Measurements from ENCODE around the gene NELFE.

NELFE gene

DNA sequence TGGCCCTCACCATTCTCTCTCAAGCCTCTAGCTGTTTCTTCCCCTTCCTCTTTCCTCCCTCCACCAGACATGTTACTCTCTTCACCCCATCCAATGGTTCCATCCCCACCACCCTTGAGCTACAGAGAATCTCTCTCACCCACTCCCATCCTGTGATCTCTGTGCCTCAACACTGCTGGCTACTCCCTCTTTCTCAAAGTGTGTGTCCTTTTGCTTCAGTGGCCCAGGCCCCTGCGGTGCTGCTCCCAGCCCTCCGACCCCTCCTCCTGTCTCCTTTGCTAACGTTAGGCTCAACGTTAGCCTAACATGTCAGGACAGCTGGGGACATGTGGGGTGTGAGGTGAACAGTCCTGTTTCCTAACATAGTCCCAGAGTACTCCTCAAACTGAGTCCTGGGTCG lies 5.9 kb downstream of the NELFE start:
- no peak for DNase-seq
- peaks cover 13% of the 10 kb centered on the region for H3K79me2 ChIP-seq (ENCODE audit: low read length)
- peaks cover 6% of the 10 kb centered on the region; the same call in 1 of the 2 replicates for H3K27me3 ChIP-seq (replicated peaks; ENCODE audit: insufficient read depth, low read length)
- H4K20me1 ChIP-seq (ENCODE audit: insufficient read depth, low read length), result no peaks in the 10 kb centered on the region
- H3K9ac ChIP-seq (ENCODE audit: low read length), result no peak overlapping the region
- peaks cover 5% of the 10 kb centered on the region for H3K4me1 ChIP-seq (ENCODE audit: low read length)
- no peaks in the 10 kb centered on the region for H3K9me2 ChIP-seq (replicated peaks; ENCODE audit: insufficient read depth, low read length)
- no peaks in the 10 kb centered on the region for H3F3A ChIP-seq (ENCODE audit: insufficient read depth, low read length)
- no peak overlapping the region for H3K4me3 ChIP-seq (ENCODE audit: low read length)
- no peak overlapping the region for H3K27ac ChIP-seq (ENCODE audit: low read length)
- H3K36me3 ChIP-seq (replicated peaks; ENCODE audit: insufficient read depth, low read length), result 0 out of 2 replicates have a peak, but pooled peaks cover 2% of the 10 kb centered on the region
- H2AFZ ChIP-seq (ENCODE audit: low read length), result no peak overlapping the region
- TF ChIP-seq EZH2 (optimal IDR thresholded peaks at IDR 0.05; ENCODE audit: low read depth, low read length), result no peak
- TF ChIP-seq EZH2phosphoT487 (IDR thresholded peaks at IDR 0.05; ENCODE audit: low read length), result no peak
- TF ChIP-seq, protein P1, sequence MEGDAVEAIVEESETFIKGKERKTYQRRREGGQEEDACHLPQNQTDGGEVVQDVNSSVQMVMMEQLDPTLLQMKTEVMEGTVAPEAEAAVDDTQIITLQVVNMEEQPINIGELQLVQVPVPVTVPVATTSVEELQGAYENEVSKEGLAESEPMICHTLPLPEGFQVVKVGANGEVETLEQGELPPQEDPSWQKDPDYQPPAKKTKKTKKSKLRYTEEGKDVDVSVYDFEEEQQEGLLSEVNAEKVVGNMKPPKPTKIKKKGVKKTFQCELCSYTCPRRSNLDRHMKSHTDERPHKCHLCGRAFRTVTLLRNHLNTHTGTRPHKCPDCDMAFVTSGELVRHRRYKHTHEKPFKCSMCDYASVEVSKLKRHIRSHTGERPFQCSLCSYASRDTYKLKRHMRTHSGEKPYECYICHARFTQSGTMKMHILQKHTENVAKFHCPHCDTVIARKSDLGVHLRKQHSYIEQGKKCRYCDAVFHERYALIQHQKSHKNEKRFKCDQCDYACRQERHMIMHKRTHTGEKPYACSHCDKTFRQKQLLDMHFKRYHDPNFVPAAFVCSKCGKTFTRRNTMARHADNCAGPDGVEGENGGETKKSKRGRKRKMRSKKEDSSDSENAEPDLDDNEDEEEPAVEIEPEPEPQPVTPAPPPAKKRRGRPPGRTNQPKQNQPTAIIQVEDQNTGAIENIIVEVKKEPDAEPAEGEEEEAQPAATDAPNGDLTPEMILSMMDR (IDR thresholded peaks at IDR 0.05; ENCODE audit: low read length), result no peak
- H3K9me3 ChIP-seq (replicated peaks; ENCODE audit: insufficient read depth, low read length), result no peaks in the 10 kb centered on the region
- no peak overlapping the region for H3K4me2 ChIP-seq (ENCODE audit: low read depth, low read length)

DNA sequence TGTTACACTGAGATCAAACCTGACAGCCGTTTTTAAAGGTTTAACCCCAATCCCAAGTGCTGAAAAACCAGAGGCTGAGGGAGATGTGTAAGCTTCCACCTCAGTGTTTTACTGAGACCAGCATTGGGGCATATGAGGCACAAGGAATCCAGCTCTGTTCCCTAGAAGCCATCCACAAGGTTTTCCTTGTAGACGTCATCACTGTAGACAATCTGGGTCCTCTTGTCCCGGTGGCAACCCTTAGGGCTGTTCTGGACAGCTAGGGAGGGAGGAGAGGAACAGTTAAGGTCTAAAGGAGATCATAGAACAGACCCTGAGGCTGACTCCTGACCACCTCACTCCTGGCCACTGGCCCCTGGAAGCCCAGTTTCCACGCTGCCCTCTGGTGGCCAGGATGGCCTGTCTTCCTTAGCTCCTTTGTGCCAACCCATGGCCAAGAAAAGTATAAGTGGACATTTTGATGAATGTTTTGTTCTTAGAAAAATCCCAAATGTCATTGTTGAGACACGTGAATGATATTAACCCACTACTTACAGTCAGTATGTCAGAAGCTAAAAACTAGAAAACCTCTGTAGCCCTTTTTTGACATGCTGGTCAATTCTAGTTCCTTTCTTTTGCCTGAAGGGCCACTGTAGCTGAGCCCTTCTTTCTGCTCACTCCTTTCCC lies 6.5 kb downstream of the NELFE start:
- 0 out of 2 replicates have a peak, but pooled peaks cover 2% of the 10 kb centered on the region for H3K36me3 ChIP-seq (replicated peaks; ENCODE audit: insufficient read depth, low read length)
- no peaks in the 10 kb centered on the region for H3K9me3 ChIP-seq (replicated peaks; ENCODE audit: insufficient read depth, low read length)
- no peaks in the 10 kb centered on the region for H3K9me2 ChIP-seq (replicated peaks; ENCODE audit: insufficient read depth, low read length)
- no peak for TF ChIP-seq EZH2 (optimal IDR thresholded peaks at IDR 0.05; ENCODE audit: low read depth, low read length)
- TF ChIP-seq, protein P1 (IDR thresholded peaks at IDR 0.05; ENCODE audit: low read length), result peak; percentile 60
- H3K4me1 ChIP-seq (ENCODE audit: low read length), result no peaks in the 10 kb centered on the region
- H2AFZ ChIP-seq (ENCODE audit: low read length), result no peak overlapping the region
- no peak overlapping the region for H3K4me3 ChIP-seq (ENCODE audit: low read length)
- H4K20me1 ChIP-seq (ENCODE audit: insufficient read depth, low read length), result no peaks in the 10 kb centered on the region
- H3K9ac ChIP-seq (ENCODE audit: low read length), result no peak overlapping the region
- H3K4me2 ChIP-seq (ENCODE audit: low read depth, low read length), result no peak overlapping the region
- DNase-seq, result no peak
- no peaks in the 10 kb centered on the region for H3F3A ChIP-seq (ENCODE audit: insufficient read depth, low read length)
- no peak overlapping the region for H3K27ac ChIP-seq (ENCODE audit: low read length)
- peaks cover 7% of the 10 kb centered on the region for H3K79me2 ChIP-seq (ENCODE audit: low read length)
- peaks cover 12% of the 10 kb centered on the region for H3K27me3 ChIP-seq (replicated peaks; ENCODE audit: insufficient read depth, low read length)

DNA sequence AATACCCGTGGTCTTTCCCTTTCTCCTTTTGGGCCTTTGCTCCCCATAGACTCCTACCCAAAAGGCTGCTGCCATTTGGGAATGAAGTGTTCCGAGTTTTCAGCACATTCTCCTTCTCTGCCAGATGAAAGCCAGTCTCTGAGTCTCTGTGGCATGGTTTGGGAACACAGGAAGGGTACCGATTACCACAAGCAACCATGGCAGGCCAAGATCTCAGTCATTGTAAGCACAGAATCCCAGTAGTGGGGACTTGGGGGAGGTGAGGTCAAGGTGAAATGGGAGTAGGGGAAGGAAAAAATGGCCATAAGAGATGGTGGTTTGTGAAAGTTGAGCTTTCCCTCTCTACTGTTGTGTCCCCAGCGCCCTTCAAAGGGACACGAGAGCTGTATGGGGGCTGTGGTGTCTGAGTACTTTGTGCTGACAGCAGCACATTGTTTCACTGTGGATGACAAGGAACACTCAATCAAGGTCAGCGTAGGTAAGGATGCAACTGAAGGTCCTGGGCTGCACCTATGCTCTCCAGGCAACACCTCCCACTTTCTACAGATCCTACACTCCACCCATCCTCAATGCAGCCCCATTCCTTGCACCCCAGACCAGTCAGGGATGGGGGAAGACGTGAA lies 8.7 kb downstream of the NELFE start:
- no peak overlapping the region for H3K27ac ChIP-seq (ENCODE audit: low read length)
- no peak for DNase-seq
- no peak overlapping the region for H3K4me2 ChIP-seq (ENCODE audit: low read depth, low read length)
- H3K27me3 ChIP-seq (replicated peaks; ENCODE audit: insufficient read depth, low read length), result peaks cover 21% of the 10 kb centered on the region
- no peaks in the 10 kb centered on the region for H3K9me2 ChIP-seq (replicated peaks; ENCODE audit: insufficient read depth, low read length)
- H4K20me1 ChIP-seq (ENCODE audit: insufficient read depth, low read length), result no peaks in the 10 kb centered on the region
- no peak overlapping the region for H2AFZ ChIP-seq (ENCODE audit: low read length)
- no peaks in the 10 kb centered on the region for H3K79me2 ChIP-seq (ENCODE audit: low read length)
- H3K4me3 ChIP-seq (ENCODE audit: low read length), result no peak overlapping the region
- no peaks in the 10 kb centered on the region for H3K9me3 ChIP-seq (replicated peaks; ENCODE audit: insufficient read depth, low read length)
- H3K9ac ChIP-seq (ENCODE audit: low read length), result no peak overlapping the region
- TF ChIP-seq, protein P1 (IDR thresholded peaks at IDR 0.05; ENCODE audit: low read length), result no peak
- no peak for TF ChIP-seq EZH2 (optimal IDR thresholded peaks at IDR 0.05; ENCODE audit: low read depth, low read length)
- TF ChIP-seq EZH2phosphoT487 (IDR thresholded peaks at IDR 0.05; ENCODE audit: low read length), result no peak
- H3F3A ChIP-seq (ENCODE audit: insufficient read depth, low read length), result no peaks in the 10 kb centered on the region
- H3K36me3 ChIP-seq (replicated peaks; ENCODE audit: insufficient read depth, low read length), result no peaks in the 10 kb centered on the region
- no peaks in the 10 kb centered on the region for H3K4me1 ChIP-seq (ENCODE audit: low read length)

All from MM.1S (cell line).